ENCODE measurements around the gene DMTF1.
"Not testable (repeated sequence)": the region's sequence is repeated elsewhere in the genome, so short reads cannot be mapped to it uniquely, and the experiment has no call there.

Gene DMTF1

DNA sequence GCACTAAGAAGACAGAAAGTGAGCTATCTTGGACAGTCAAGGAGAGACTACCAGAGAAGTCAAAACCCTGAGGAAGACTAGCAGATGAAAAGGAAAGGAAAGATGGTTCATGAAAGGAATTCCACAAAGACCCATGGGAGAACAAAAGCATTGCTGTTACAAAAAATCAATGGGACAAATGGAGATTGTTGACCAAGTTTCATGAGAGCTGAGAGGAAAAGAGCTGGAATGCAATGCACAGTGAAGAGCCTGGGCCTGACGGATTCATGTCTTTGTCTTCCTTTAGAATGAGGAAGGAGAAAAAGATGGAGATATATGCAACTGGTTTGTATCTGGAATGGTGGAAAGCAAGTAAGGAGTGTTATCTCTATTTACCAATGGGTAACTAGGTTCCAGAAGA lies 50.0 kb downstream of the DMTF1 start:
- no peak for DNase-seq

DNA sequence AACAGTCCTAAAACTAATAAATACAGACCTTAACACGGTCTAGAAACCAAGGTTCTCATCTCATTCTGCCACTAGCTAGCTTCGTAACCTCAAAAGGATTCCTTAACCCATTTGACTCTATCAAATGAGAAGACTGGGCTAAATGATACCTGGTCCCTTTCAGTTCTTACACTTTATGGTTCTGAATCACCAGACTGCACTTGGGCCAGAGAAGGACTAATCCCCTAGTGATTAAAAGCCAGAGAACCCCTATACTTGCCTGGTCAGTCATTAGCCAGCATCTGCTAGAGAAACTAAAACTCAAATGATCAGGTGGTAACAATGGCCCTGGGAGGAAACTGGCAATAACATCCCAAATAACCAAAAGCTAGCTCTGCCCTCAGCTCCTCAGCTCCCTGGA lies 50.5 kb downstream of the DMTF1 start:
- no peak for DNase-seq

DNA sequence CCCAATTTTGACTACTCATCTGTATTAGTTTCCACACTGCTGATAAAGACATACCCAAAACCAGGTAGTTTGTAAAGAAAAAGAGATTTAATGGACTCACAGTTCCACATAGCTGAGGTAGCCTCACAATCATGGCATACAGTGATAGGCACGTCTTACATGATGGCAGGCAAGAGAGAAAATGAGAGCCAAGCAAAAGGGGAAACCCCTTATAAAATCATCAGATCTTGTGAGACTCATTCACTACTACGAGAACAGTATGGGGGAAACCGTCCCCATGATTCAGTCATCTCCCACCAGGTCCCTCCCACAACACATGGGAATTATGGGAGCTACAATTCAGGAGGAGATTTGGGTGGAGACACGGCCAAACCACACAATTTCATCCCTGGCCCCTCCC lies 51.7 kb downstream of the DMTF1 start:
- not testable (repeated sequence) for DNase-seq

DNA sequence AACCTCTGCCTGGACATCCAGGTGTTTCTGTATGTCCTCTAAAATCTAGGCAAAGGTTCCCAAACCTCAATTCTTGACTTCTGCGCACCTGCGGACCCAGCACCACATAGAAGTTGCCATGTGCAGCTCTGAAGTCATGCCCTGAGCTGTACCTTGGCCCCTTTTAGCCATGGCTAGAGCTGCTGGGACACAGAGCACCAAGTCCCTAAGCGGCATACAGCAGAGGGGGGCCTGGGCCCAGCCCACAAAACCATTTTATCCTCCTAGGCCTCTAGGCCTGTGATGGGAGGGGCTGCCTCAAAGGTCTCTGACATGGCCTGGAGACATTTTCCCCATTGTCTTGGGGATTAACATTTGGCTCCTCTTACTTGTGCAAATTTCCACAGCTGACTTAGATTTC lies 52.7 kb downstream of the DMTF1 start:
- no peak for DNase-seq

DNA sequence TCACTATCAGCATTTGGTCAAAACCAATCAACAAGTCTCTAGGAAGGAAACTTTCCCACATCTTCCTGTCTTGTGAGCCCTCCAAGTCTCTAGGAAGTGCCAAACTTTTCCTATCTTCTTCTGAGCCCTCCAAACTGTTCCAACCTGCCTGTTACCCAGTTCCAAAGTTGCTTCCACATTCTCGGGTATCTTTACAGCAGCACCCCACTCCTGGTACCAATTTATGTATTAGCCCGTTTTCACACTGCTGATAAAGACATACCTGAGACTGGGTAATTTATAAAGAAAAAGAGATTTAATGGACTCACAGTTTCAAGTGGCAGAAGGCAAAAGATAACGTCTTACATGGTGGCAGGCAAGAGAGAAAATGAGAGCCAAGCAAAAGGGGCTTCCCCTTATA lies 53.4 kb downstream of the DMTF1 start:
- DNase-seq = not testable (repeated sequence)

DNA sequence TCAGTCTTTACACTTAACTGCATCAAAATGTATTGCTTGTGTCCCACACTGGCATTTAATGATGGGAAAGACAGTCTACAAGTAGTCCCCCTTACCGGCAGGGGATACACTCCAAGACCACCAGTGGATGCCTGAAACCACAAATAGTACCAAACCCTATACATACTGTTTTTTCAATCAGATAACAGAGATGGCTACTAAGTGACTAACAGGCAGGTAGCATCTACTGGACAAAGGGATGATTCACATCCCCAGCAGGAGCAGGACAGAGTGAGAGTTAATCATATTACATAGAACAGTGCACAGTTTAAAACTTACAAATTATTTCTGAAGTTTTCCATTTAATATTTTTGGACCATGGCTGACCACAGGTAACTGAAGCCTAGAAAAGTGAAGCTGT lies 54.1 kb downstream of the DMTF1 start:
- no peak for DNase-seq

DNA sequence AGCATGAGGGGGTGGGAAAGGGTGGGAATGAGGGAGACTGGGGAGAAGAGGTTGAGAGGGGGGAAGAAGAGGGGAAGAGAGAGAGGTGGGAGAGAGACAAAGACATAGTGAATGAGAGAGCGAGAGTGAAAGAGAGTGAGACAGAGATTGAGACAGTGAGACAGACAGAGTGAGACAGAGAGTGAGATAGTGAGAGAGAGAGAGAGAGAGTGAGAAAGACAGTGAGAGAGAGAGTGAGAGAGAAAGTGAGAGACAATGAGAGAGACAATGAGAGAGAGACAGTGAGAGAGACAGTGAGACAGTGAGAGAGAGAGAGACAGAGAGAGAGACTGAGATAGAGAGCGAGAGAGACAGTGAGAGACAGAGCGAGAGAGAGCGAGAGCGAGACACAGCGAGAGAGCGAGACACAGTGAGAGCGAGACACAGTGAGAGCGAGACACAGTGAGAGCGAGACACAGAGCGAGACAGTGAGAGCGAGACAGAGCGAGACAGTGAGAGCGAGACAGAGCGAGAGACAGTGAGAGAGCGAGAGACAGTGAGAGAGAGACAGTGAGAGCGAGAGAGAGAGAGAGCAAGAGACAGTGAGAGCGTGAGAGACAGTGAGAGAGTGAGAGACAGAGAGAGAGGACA lies 57.2 kb downstream of the DMTF1 start:
- no peak for DNase-seq

DNA sequence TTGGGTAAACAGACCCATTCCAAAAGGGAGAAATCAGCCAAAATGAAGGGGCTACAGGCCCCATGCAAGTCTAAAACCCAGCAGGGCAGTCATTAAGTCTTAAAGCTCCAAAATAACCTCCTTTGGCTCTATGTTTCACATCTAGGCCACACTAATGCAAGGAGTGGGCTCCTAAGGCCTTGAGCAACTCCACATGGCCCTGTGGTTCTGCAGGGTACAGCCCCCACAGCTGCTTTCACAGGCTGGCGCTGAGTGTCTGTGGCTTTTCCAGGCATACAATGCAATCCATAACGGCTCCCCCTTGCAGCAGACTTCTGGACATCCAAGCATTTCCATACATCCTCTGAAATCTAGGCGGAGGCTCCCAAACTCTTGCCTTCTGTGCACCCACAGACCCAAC lies 58.3 kb downstream of the DMTF1 start:
- no peak for DNase-seq

DNA sequence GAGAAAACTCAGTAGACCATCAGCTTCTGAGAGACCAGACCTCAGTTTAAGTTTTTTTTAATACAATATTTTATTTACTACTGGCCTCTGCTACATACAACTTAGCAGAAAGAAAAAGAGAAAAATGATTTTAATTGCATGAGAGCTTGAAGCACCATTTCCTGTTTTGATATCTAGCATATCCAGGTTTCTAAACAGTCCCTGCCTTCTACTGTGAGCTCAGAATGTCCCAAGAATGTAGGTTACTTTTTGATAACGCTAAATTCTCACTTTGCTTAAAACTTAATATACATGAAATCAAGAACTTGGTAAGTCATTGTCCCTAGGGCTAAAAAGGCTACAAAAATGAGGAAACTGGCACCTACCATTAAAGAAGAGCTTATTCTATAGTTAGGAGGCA lies 60.2 kb downstream of the DMTF1 start:
- DNase-seq = no peak

DNA sequence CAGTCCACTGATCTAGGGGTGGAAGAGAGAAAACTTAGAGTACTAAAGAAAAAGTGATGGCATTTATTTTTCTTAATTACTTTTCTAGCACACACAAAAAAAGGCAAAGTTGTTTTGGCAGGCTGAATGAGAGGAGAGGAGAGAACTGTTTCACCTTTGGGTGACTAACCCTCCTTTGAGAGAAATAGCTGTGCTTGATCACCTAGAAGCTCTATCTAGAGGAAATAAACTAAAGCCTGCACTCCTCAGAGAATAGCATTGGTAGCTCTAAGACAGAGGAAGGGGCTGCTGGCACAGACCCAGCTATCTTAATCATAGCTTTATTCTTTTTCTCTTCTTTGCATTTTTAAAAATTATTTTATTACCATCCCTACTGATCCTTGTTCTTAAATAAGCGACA lies 61.0 kb downstream of the DMTF1 start:
- no peak for DNase-seq

DNA sequence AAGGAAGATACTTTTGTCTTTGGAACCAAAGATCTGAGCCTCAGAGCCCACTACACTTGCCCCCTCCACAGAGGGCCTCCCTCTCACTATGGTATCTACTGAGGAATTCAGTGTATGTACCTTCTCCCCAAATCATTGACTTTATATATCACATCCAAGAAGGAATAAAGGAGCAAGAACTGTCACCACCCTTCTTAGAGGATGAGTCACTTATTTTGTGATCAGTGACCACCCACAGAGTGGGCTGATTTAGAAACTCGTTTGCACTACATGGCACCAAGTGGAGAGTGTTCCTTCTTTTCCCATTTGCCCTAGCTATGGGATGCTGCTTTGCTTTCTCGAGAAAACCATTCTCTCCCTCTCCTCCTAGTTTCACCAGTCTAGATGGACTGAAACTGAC lies 61.6 kb downstream of the DMTF1 start:
- no peak for DNase-seq

DNA sequence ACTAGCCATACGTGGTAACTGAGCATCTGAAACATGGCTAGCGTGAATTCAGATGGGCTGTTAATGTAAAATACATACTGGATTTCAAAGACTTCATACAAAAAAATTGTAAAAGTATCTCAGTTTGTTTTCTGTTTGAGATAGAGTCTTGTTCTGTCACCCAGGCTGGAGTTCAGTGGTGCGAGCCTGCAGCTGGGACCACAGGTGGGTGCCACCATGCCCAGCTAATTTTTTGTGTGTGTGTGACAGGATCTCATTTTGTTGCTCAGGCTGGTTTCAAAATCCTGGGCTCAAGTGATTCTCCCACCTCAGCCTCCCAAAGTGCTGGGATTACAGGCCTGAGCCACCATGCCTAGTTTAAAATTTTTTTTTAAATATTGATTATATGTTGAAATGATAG lies 62.8 kb downstream of the DMTF1 start:
- DNase-seq = no peak

DNA sequence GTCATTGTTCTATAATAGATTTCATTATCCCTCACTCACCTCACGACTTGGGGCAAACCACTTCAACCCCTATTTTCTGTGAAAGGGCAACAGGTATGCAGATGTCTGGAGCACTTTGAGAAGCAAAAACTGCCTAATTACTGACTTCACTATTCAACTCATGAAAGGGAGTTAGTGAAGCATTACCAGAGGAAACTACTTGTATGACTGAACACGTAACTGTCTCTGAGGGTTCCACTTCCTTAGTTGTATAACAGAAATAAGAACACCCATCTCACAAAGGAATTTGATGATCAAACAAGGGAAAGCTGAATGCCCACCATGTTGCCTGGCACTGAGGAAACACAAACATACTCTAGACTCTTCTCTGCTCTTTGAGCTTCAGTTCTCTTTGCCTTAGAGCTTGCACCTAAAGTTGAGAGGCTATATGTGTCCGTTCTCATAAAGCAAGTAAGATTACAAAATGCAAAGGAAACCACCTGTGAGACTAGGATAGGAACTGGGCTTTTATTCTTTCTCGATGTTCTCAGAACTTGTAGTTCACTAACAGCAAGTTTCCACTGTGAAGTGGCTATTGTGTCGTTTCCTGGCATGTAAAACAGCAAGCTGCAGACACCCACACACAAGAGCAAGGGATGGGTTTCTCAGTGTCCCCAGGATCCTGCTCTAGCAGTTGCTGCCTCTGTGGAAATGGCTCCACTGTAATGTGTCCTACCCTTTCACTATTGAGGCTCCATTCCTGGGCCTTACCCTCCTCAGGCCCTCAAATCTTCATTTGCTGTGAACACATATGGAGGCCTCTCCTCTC lies 64.7 kb downstream of the DMTF1 start:
- DNase-seq = no peak

DNA sequence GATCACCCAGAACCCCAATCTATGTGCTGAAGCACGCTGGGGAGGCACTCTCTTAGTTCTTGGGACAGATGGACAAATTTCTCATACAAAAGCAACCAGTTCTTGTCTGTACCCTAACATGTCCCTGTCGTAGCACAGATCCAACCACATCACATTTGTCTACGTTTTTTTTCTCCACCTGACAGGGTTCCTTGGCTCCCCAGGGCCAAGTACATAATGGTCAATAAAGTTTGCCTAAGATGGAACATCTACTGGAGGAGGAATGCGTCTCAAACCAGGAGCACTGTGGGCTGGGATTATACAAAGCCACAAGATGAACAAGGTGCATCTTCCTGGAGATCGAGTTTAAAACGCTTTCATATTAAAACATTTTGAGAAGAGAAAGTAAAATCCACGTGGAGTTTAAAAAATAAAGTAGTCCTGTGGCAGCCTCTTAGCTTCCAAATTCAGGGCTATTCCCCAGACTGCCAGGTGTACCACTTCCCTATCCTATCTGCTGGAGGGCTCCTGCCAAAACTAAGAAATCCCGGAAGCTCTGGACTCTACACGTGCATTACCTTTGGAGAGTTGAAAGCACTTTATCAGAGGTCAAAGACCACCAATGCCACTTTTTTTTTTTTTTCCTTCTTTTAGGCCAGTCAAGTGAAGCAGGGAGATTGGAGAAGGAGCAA lies 65.9 kb downstream of the DMTF1 start:
- DNase-seq = no peak

DNA sequence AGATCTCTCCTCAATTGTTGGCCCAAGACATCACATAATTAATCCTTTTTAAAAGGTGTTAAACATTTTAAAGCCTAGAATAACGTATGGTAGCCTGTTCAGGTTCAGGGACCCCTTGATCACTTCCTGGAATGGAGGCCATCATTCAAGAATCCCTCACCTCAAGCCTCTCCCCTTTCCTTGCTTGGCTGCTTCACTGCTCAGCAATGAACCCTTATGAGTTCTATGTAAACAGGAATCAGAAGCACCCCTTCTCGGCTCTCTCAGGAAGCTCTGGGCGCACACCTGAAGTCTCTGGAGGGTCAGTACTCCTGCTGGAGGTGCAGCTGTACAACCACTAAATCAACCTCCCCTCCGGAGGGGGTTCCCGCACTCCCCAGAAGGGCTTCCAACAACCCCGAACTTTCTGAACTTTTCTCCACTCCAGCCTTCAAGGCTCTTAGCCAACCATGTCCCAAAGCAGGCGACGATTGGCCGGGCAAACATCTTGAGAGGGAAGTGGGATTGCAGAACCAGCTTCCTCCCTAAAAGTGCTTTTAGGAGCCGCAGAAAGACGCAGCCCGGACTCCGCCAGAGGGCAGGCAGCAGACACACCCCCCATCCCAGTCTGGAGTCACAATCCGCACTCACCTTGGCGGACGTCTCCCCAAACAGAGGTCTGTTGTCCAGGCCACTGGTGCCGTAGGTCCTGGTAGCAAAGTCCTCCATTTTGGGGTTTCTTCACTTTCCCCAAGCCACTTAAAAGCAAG lies 66.7 kb downstream of the DMTF1 start:
- DNase-seq = no peak

DNA sequence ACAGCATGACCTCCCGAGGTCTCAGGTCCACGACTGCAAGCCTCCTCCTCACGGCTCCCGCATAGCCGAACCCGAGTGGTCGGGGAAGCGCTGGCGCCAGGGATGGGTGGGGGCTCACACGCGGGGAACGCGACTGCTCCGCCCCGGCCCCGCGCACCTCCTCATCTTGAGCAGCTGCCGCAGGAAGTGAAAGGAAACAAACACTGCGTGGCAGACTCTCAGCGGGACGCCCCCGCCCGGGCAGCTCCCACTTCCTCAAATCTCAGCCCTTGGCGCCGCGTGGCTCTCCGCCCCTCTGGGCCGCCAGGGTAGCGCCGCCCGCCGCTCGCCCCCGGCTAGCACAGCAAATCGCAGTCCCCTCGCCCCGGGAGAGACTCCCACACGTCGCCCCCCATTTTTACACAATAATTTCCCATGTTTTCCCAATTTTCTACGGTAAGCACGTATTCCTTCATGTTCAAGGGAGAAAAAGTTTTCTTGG lies 67.3 kb downstream of the DMTF1 start, which contains the start of gene TMEM243:
Gene TMEM243, minus strand, starts transcription at position 188 of the 481 bp plus-strand sequence. CDS start 229 bp downstream, outside the sequence.
- DNase-seq = peak; percentile 28

DNA sequence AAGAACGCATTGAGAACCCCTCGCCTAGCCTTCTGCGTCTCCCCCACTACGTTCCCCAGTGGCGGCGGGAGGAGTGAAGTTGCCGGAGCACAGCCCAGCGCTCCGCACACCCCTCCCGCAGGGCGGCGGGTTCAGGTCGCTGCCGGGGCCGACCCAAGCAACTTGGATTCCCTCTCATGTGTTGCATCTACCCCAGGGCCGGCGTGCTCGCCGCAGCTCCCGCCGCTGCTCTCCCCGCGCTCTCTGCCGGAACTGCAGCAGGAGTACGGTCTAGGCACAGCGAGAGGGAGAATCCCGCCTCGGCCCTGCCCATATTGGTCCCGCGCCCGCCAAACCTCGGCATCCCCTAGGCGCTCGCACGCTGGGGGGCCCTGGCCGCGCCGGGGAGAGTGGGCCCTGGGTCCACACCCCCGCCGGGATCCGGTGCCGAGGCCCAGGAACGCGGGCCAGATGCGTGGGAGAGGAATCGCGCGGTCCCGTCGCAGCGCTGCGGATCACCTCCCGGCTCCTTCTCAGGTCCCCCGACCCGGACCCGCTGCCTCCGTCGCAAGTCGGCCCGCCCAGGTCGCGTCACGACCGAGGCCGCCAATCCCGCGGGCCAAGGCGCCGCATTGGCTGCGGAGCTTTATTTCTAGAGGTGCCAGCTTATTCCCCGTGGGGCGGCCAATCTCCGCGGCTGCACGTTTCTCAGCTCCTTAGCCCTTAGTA lies 67.9 kb downstream of the DMTF1 start:
- peak; percentile 82 for DNase-seq

DNA sequence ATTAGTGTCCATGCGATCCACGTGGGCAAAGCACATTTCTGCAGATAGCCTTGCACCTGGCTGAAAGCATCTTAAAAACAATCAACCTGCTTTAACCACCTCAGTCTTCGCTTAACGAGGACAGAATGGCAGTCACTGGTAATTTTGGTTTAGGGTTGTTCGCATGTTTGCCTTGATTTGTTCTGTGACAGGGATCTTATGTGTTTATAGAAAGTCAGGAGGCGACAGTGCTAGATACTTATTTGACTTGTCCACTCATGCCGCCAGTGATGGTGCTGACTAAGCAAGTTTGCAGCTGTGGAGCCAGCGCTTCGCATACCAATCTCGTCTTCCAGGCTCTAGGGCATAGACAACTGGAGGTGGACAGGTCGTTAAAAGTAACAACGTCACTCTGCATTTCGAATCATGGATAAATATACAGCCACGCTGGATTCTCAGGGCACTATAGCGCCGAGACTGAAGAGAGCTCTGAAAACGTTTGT lies 68.5 kb downstream of the DMTF1 start:
- DNase-seq = no peak

DNA sequence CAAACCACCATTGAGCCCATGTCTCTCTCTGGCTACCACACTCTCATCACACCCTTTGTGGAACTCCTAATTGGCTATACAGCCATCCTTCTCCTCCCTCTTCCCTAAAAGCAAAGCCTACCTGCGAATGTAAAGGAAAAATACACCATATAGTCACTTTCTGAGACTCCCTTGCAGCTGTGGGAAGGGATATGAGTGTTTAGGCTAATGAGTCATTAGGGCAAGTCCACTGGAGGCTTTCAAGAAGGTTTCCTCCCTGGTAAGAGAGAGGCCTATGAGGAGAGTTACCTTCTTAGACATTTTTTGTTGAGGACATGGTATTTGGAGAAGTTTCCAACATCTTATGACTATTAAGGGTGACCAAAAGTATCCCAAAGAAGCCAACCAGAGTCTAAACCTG lies 71.4 kb downstream of the DMTF1 start:
- DNase-seq = no peak

DNA sequence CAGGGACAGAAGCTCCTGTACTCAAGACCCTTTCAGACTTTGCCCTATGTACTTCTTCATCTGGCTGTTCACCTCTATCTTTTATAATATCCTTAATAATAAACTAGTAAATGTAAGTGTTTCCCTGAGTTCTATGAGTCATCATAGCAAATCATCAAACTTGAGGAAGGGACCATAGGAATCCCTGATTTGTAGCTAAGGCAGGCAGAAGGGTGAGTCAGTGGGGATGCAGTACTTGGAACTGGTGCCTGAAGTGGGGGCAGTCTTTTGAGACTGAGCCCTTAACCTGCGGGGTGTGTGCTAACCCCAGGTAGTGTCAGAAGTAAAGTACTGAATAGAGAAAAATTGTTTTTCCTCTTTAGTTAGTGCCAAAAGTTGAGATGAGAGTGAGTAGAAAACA lies 73.4 kb downstream of the DMTF1 start:
- DNase-seq = no peak

DNA sequence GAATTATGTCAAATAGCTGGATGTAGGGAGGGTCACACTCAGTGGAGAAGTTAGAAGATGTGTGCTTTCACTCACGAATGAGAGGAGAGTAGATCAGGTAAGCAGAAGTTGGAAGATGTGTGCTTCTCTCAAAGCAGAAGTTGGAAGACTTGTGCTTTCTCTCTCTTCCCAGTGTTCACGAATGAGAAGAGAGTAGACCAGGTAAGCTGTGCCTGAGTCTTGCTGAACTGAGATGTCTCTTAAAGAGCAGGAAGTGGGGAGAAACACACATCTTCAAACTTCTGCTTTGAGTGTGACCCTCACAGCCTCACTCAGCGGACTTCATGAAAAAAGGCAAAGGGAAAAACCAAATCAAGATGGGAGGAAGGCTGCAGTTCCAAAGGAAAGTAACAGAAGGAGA lies 74.2 kb downstream of the DMTF1 start:
- no peak for DNase-seq

DNA sequence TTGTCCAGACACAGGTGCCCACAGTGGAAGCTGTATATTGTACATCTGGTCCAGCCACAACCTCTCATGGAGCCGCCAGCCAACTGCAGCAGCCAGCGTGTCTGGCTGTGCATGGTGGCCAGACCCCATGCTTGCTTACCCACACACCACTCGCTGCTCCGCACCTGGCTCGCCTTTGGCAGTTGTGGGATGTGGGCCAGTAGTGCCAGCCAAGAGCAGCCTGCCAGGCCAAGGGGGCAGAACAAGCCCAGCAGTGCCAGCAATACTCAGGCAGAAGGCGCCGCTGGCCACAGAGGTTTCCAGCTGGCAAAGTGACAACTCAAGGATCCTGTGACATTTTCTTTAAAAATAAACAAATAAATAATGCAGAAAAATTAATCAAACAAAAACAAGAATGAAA lies 79.0 kb downstream of the DMTF1 start:
- DNase-seq = peak; percentile 79
